SK-N-MC (cell line): ENCODE measurements around the gene MKS1.

Source experiments
- DNase-seq: peaks from one replicate; pipeline ENCODE4 v3.0.0-alpha.2; 2011; ENCODE audit warnings: low read depth, low spot score
- H3K27ac ChIP-seq: fragments of 200-600 bp; sonication (generic); 2 replicates; pipeline ENCODE4 v1.5.1; 2016; ENCODE audit warnings: mixed run types
- H3K36me3 ChIP-seq: fragments of 200-600 bp; sonication (generic); 2 replicates; pipeline ENCODE4 v1.6.1; 2017; ENCODE audit warnings: antibody characterized with exemption, low read length, mixed read lengths; ENCODE audit not compliant: insufficient read depth
- H3K4me3 ChIP-seq: fragments of 200-600 bp; sonication (generic); 2 replicates; pipeline ENCODE4 v1.5.1; 2016
- H3K9ac ChIP-seq: fragments of 200-600 bp; sonication (generic); 2 replicates; pipeline ENCODE4 v1.8.0; 2017; ENCODE audit warnings: mixed run types, mixed read lengths; ENCODE audit not compliant: insufficient read length
- H3K9me3 ChIP-seq: fragments of 200-600 bp; sonication (generic); 2 replicates; pipeline ENCODE4 v1.6.1; 2017; ENCODE audit warnings: low read depth, mild to moderate bottlenecking, antibody characterized with exemption, low read length, moderate library complexity, mixed read lengths
- EZH2 ChIP-seq: fragments of 200-600 bp; sonication (generic); IDR thresholded peaks from one replicate; pipeline ENCODE4 v1.6.1; 2017; ENCODE audit warnings: antibody characterized with exemption
- FOXP2 ChIP-seq: optimal IDR thresholded peaks from 2 replicates; pipeline ENCODE3; 2011; ENCODE audit warnings: mild to moderate bottlenecking, moderate library complexity; ENCODE audit not compliant: insufficient read depth; ENCODE audit errors: extremely low read length, control extremely low read depth
- POLR2AphosphoS5 ChIP-seq: IDR thresholded peaks from 2 replicates; pipeline ENCODE4 v1.6.1; 2012; ENCODE audit warnings: mild to moderate bottlenecking, low read depth, low read length, borderline replicate concordance

The MKS1 gene

GRCh38 chr17:58235821-58236220 lies 16.8 kb upstream of the MKS1 start:
- Histone ChIP-seq H3K9me3 (no peaks in the 10 kb centered on the region), H3K9ac (no peak overlapping the region), H3K27ac (no peak overlapping the region), H3K36me3 (no peaks in the 10 kb centered on the region), H3K4me3 (no peak overlapping the region)
- DNase-seq, result no peak
- TF ChIP-seq EZH2, result no peak
- no peak for TF ChIP-seq POLR2AphosphoS5

DNA sequence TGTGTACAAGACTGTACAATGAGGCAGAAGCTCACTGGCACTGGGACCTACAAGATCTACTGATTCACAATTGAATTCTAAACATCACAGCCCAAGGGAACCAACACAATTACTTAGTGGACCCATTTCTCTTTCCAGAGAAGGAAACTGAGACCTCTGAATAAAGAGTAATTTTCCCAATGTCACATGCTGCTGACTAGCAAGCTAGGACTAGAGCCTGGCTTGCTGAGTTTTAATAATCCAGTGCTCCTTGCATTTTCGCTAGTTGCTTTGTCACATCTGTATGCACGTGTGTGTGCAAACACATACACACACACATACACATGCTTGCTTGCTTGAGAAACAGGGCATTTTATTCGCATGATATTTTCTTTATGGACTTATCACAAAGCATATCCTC lies 15.5 kb upstream of the MKS1 start:
- no peak overlapping the region for H3K9ac ChIP-seq
- TF ChIP-seq FOXP2 (no peak), EZH2 (no peak), POLR2AphosphoS5 (no peak)
- H3K36me3 ChIP-seq, result no peaks in the 10 kb centered on the region
- H3K27ac ChIP-seq, result no peak overlapping the region
- no peak for DNase-seq
- no peaks in the 10 kb centered on the region for H3K9me3 ChIP-seq
- H3K4me3 ChIP-seq, result no peak overlapping the region

GRCh38 chr17:58233543-58233942 lies 14.5 kb upstream of the MKS1 start:
- H3K9ac ChIP-seq, result no peak overlapping the region
- TF ChIP-seq EZH2 (no peak), FOXP2 (no peak), POLR2AphosphoS5 (no peak)
- DNase-seq, result no peak
- H3K27ac ChIP-seq, result no peak overlapping the region
- H3K4me3 ChIP-seq, result no peak overlapping the region
- no peaks in the 10 kb centered on the region for H3K9me3 ChIP-seq
- no peaks in the 10 kb centered on the region for H3K36me3 ChIP-seq

DNA sequence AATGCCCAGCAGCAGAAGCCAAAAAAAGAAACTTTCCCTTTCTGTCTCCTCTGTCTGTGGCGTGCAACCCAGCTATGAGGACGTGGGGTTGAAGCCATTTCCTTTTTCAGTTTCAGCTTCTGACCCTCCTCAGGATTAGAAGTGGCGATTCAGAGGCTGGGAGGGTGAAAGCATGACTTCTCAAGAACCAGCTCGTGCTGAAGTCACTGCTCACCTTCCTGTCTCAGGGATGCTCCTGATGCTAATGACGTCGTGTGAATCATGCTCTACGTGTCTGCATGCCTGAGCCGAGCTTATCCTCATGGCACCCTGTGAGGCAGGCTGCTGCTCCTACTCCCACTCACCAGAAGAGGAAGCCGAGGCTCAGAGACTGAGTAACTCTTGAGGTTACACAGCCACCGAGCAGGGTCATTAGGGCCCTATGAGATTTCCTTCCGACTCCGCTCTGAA lies 13.7 kb upstream of the MKS1 start:
- DNase-seq, result no peak
- Histone ChIP-seq H3K27ac (no peak overlapping the region), H3K9ac (no peak overlapping the region), H3K36me3 (no peaks in the 10 kb centered on the region), H3K4me3 (no peak overlapping the region), H3K9me3 (no peaks in the 10 kb centered on the region)
- TF ChIP-seq EZH2, result no peak
- no peak for TF ChIP-seq FOXP2

- TF ChIP-seq EZH2, result no peak
- TF ChIP-seq POLR2AphosphoS5, result no peak
- no peak for TF ChIP-seq FOXP2
- Histone ChIP-seq H3K4me3 (no peak overlapping the region), H3K36me3 (no peaks in the 10 kb centered on the region), H3K9ac (no peak overlapping the region), H3K27ac (no peak overlapping the region), H3K9me3 (no peaks in the 10 kb centered on the region)
- DNase-seq, result no peak
Measured at GRCh38 chr17:58231641-58232040, 12.6 kb upstream of the MKS1 start.

GRCh38 chr17:58229881-58230280 lies 10.8 kb upstream of the MKS1 start:
- no peak overlapping the region for H3K9ac ChIP-seq
- no peaks in the 10 kb centered on the region for H3K36me3 ChIP-seq
- no peaks in the 10 kb centered on the region for H3K9me3 ChIP-seq
- no peak for DNase-seq
- H3K4me3 ChIP-seq, result no peak overlapping the region
- H3K27ac ChIP-seq, result no peak overlapping the region
- no peak for TF ChIP-seq FOXP2
- no peak for TF ChIP-seq POLR2AphosphoS5
- no peak for TF ChIP-seq EZH2

DNA sequence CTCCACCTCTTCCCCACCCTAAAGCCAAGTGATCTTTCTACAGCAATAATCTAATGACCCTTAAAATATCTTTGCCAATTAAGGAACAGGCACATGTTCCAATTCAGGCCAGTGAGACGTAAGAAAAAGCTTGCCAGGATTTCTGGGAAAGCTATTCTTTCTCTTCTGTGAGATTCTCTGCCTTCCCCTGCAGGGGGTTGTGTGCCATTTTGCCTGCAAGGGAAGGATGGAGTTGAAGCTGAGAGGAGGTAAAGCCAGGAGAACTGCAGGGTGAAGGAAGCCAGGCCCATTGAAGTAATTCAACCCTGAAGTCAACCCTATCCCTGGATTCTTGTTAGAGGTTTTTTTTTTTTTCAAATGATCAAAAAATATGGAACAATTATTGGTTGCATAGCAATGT lies 10.3 kb upstream of the MKS1 start:
- Histone ChIP-seq H3K27ac (no peak overlapping the region), H3K4me3 (no peak overlapping the region), H3K9me3 (no peaks in the 10 kb centered on the region), H3K36me3 (no peaks in the 10 kb centered on the region), H3K9ac (no peak overlapping the region)
- DNase-seq, result no peak
- TF ChIP-seq FOXP2 (no peak), EZH2 (no peak), POLR2AphosphoS5 (no peak)

- no peaks in the 10 kb centered on the region for H3K9me3 ChIP-seq
- TF ChIP-seq FOXP2, result no peak
- TF ChIP-seq EZH2, result no peak
- TF ChIP-seq POLR2AphosphoS5, result no peak
- H3K9ac ChIP-seq, result no peak overlapping the region
- no peak overlapping the region for H3K4me3 ChIP-seq
- DNase-seq, result no peak
- no peaks in the 10 kb centered on the region for H3K36me3 ChIP-seq
- no peak overlapping the region for H3K27ac ChIP-seq
Measured at GRCh38 chr17:58228679-58229078, 9.6 kb upstream of the MKS1 start.

- TF ChIP-seq FOXP2, result no peak
- TF ChIP-seq EZH2, result no peak
- TF ChIP-seq POLR2AphosphoS5, result no peak
- no peak overlapping the region for H3K27ac ChIP-seq
- DNase-seq, result no peak
- no peaks in the 10 kb centered on the region for H3K9me3 ChIP-seq
- H3K9ac ChIP-seq, result no peak overlapping the region
- no peaks in the 10 kb centered on the region for H3K36me3 ChIP-seq
- no peak overlapping the region for H3K4me3 ChIP-seq
Measured at GRCh38 chr17:58227733-58228132, 8.7 kb upstream of the MKS1 start.

DNA sequence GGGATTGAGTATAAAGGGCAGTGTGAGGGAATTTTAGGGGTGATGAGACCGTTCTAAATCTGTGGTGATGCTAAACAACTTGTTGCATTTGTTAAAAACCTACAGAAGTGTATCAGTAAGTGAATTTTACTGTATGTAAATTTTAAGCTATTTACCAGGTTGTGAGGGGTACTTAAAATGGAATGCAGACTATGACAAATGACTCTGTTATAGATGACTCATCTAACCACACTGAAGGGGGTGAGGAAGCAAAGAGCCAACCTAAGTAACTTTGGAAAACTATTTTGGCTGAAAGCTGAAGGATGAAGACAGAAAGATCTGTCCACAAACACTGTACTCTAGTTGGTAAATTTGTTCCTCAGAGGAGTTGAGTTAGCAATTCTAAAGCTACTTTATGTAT lies 5.3 kb upstream of the MKS1 start:
- DNase-seq, result no peak
- Histone ChIP-seq H3K9me3 (no peaks in the 10 kb centered on the region), H3K9ac (no peak overlapping the region), H3K27ac (no peak overlapping the region), H3K36me3 (no peaks in the 10 kb centered on the region), H3K4me3 (no peak overlapping the region)
- TF ChIP-seq EZH2 (no peak), FOXP2 (no peak), POLR2AphosphoS5 (no peak)
